ENCODE measurements around the gene PPP1R12A.

DNA sequence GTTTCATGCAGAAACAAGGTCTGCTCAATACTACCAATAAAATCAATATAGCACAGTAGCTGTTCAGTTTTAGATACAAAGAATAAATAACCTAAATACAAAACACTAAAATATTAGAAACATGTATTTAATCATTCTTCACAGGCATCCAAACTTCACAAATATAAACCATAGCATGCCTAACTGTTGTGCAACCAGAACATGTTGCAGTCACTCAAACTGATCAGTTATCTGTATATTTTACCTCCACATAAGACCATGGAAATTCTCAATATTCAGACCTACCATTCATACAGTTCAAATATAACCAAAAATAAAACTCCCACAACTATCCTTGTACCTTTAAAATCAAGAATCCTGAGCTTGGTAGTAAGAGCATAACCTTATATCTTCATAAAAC, 161.0 kb downstream of the PPP1R12A start:
- TF ChIP-seq, protein P1, sequence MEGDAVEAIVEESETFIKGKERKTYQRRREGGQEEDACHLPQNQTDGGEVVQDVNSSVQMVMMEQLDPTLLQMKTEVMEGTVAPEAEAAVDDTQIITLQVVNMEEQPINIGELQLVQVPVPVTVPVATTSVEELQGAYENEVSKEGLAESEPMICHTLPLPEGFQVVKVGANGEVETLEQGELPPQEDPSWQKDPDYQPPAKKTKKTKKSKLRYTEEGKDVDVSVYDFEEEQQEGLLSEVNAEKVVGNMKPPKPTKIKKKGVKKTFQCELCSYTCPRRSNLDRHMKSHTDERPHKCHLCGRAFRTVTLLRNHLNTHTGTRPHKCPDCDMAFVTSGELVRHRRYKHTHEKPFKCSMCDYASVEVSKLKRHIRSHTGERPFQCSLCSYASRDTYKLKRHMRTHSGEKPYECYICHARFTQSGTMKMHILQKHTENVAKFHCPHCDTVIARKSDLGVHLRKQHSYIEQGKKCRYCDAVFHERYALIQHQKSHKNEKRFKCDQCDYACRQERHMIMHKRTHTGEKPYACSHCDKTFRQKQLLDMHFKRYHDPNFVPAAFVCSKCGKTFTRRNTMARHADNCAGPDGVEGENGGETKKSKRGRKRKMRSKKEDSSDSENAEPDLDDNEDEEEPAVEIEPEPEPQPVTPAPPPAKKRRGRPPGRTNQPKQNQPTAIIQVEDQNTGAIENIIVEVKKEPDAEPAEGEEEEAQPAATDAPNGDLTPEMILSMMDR (conservative IDR thresholded peaks at IDR 0.05; ENCODE audit: low read length) = no peak
- TF ChIP-seq EZH2phosphoT487 (IDR thresholded peaks at IDR 0.05; ENCODE audit: borderline replicate concordance, low read depth, low read length) = no peak
